AML-193 (cell line): ENCODE measurements around the gene LRIG3.
"Not testable (repeated sequence)": the region's sequence is repeated elsewhere in the genome, so short reads cannot be mapped to it uniquely, and the experiment has no call there.

ENCODE experiments used
- DNase-seq, 2 experiments: peaks; one replicate each; lab custom pipeline; 2025; lab: John Stamatoyannopoulos, UW

The LRIG3 gene

GRCh38 chr12:58860056-58860787, 60.1 kb downstream of the LRIG3 start:
- no peak for DNase-seq

DNA sequence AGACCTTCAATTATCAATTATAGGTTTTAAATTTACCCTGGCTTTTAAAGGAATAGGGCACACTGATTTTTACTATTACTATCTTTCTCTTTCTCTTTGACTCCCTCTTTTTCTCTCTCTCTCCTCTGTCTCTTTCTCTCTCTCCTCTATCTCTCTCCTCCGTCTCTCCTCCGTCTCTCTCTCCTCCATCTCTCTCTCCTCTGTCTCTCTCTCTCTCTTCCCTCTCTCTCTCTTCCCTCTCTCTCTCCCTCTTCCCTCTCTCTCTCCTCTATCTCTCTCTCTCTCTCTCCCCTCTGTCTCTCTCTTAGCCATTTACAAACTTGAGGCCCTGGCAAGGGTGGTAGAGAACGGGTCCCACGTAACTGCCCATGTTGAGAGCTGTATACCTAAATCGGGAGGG, 62.3 kb downstream of the LRIG3 start:
- no peak for DNase-seq

DNA sequence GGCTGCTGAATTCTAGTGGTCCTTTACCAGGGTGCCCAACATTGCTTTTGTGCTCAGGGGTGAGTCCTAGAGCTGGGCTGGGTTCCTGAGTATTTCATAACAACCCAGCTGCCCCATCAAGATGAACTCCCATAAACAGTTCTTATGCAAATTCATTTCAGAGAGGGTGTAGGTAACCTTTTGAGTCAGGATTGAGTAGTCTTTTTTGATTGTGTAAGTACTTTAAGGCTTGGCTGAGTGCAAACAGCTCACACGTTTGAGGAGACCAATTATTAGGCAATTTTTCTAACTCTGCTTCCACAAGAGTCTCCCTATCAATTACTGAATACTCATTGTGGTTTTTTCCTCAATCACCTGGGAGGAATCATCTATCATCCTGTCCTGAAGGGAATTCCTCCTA, 63.1 kb downstream of the LRIG3 start:
- DNase-seq: not testable (repeated sequence)

GRCh38 chr12:58855630-58856029, 64.7 kb downstream of the LRIG3 start:
- DNase-seq: not testable (repeated sequence)

- no peak for DNase-seq
Observed at GRCh38 chr12:58850826-58851225, 69.5 kb downstream of the LRIG3 start.

DNA sequence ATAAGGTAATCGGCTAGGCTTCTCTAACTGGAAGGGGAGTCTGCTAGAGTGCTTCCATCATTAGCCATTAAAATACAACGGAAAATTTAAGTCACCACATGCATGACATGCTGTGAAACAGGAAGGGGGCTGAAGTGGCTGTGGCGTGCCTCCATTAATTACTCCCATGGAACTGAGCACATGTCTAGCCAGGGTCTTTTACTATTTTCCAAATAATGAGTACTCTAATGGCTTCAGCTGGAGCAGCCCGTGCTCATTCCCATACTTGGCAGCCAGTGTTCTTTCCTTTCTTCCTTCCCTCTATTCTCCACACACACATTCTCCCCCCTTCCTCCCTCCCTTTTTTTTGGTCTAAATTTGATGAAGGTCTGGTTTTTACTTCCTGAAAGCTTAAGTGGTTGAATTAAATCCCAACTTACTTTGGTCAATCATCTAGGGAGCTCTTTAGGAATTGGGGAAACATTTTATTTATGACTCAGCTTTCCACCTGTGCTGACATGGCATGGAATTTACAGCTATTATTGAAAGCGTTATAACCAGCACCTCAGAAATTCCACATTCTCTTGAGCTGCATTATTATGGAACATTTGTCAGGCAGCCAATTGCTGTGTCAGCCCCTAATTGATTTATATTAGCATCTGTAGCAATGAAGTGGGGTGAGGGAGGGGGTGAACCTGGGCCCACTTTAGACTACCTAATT, 72.3 kb downstream of the LRIG3 start:
- no peak for DNase-seq

GRCh38 chr12:58844161-58844560, 76.1 kb downstream of the LRIG3 start:
- no peak for DNase-seq

GRCh38 chr12:58841058-58841798, 79.1 kb downstream of the LRIG3 start:
- no peak for DNase-seq

- DNase-seq: no peak
Observed at GRCh38 chr12:58833853-58834252, 86.5 kb downstream of the LRIG3 start.

GRCh38 chr12:58832920-58833319, 87.4 kb downstream of the LRIG3 start:
- no peak for DNase-seq
